HG02938 (cell line): ENCODE results near the gene GHRHR.

ENCODE experiments used
- ATAC-seq: cut with Tn5 transposase; IDR thresholded peaks from one replicate; pipeline ENCODE4 v1.9.1; 2021; ENCODE audit warnings: mild to moderate bottlenecking, moderate library complexity; ENCODE audit not compliant: unreplicated experiment

The GHRHR gene

DNA sequence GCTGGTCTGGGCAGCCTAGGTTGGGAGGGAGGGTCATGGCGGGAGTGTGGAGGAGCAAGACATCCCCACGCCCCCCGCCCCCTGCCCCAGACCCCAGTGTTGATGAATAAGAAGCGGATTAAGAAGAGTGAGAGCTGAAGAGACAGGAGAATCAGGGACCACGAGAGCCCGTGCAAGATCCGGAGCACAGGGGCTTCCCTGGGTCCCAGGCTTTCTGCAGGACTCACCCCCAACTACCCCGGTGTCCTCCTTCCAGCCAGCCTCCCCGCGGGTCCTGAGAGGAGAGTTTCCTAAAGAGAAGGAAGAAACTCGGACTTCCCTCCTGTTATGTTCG lies 20.1 kb downstream of the GHRHR start:
- no peak for ATAC-seq

DNA sequence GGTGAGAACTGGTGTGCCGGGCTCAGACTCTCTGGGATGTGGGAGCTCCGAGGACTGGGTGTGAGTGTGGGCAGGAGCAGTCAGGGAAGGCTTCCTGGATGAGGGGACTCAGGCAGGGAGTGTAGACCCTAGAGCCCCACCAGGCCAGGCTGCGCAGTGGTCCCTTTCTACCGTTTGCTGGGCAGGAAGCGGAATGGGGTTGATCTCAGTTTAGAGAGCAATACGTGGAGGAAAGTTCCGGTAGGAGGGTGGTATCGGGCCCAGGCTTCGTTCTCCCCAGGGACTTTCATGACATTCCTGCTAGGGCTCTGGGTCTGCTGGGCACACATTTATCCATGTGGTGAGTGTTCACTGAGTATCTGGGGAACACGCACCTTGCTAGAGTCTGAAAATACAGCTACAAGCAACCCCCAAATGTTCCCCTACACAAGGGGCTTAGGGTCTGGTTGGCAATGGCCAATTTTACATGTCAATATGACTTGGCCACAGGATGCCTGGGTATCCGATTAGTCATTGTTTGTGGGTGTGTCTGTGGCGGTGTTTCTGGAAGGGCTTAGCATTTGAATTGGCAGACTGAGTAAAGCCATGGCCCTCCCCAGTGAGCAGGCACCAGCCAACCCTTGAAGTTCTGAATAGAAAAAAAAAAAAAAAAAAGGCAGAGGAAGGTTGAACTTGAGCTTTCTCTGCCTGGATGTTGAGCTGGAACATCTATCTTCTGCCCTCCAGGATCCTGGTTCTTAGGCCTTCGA lies 20.8 kb downstream of the GHRHR start:
- no peak for ATAC-seq

DNA sequence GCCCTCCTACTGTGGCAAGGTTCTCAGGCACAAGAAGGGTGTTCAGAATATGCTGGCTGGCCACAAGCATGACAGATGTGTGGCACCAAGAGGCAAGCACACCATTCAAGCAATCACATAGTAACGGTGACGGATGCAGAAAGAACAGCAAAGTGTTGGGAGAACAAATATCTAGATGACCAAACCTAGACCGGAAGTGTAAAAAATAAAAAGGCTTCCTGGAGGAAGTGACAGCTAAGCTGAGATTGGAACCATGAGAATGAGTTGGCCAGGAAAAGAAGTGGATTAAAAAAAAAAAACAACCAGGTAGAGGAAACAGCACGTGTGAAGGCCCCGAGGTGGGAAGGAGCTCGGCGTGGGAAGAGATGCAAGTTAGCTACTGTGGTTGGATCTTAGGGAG lies 22.0 kb downstream of the GHRHR start:
- ATAC-seq: no peak

DNA sequence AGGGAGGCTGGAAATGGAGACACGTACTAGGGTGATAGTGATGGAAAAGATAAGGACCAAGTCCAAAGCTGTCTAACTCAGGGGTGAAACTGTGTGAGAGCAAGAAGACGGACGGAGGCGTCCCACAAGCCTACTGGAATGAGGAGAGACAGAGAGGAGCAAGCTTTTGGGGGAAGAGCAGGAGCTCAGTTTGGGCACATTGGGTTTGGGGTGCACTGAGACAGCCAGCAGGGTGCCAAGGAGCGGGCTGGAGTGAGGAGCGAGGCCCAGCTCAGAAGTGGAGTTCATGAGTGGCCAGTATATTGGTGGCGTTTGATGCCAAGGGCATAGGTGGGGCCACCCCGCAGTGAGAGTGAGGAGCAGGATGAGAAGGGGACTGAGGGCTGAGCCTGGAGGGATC lies 22.6 kb downstream of the GHRHR start:
- no peak for ATAC-seq

DNA sequence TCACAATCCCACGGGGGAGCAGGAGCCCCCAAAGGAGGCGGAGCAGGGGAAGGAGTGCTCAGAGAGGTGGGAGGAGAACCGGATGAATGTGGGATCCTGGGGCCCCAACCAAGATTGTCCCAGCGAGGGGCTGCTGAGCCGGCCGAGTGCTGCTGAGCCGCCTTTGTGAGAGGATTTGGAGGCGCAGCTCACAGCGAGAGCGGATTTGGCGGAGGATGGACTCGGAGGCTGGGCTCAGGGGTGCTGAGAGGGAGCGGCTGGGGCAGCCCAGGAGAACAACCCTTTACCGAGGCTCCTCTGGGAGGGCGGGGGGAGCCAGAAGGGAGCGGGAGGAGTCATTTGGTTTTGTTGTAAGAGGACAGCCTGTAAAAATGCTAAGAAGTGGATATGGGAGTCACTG lies 23.0 kb downstream of the GHRHR start:
- no peak for ATAC-seq

DNA sequence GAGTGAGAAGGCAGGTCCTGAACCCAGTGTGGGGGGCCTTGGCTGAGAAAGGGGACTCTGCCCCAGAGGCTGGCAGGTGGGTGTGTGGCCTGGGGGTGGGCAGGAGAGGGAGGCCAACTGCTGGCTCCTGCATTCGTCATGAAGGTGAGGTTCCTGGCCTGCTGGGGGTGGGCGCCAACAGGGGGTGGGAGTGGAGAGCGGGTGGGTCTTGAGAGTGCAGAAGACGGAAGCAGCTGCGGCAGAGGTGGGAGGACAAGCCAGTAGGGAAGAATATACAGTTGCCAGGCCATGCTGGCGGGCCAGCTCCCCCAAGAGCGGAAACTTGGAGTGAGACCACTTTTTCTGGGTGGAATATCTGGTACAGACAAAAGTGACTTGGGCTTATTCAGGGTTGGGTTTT lies 23.4 kb downstream of the GHRHR start:
- no peak for ATAC-seq

DNA sequence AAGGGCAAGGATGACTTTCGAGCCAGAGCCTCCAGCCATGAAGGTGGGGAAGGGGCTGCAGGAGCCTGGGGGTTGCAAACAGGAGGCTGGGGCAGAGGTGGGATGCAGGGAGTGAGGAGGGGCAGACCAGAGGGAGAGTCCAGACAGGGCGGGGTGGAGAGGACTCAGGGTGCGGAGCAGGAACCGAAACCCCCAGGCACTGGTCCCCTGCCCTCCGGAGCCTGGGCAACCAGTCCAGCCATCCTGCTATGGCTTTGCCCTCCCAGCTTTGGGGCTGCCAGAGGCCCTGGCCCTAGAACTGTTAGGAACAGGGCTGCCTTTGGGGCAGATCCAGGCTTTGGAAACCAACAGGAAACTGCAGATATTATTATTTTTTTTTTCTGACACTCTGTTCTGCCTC lies 24.2 kb downstream of the GHRHR start:
- no peak for ATAC-seq

DNA sequence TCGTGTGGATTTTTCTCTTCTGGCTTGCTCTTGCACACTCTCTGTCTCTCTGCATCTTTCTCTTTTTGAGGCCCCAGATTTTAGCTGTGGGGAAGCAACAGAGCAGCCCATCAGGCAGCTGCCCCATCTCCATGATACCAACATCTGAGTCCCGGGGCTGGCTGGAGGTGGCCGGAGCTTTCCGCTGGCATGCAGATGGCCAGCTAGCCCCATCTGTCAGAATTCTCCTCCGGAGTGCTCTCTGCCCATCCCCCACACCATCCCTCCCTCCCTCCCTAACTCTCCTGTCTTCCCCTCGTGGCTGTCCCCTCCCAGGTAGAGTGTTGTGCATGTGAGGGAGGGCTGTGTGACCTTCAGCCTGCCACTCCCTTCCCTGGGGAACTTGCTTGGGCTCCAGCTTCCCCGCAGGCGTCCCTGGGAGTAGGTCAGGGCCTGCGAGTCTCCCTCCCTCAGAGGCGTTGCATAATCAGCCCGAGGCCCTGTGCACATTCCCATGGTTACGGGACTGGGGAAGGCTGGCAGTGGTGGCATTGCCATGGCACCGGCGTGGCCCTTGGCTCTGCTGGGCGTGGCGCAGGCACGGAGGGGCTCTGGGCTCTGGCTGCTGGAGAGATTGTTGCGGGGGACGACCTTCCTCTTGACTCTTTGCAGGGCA lies 24.7 kb downstream of the GHRHR start:
- no peak for ATAC-seq

DNA sequence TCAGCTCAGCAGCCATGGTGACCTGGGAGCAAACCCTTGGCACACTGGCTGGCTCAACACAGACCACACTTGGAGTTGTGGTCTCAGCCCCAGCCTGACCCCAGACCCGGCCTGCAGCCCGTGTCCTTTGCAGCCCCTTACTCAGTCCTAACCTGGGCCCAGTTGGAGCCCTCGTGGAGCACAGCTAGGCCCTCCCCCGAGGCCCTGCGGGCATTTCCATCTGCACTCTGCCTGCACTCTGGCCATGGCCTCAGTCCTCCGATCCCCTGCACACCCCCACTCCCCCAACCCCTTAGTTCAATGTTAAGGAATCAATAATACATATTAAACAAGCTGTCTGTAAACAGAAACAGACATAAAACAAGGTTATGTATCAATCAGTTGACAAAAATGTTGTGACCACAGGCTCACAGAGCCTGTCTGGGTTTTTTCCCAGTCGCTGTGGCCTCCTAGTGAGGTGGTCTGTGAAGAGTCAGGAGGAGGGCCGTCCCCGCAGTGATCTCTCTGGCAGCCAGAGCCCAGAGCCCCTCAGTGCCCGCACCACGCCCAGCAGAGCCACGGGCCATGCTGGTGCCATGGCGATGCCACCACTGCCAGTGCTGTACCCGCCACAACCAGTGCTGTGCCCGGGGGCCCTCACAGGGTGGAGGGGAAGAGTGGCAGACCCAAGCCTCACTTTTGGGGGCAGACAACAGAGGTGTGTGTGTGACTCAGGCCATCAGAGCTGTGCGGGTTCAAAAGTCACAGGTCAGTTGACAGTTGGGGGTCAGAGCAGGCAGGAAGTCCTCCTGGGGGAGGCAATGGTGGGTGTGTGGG lies 25.5 kb downstream of the GHRHR start:
- ATAC-seq: no peak

DNA sequence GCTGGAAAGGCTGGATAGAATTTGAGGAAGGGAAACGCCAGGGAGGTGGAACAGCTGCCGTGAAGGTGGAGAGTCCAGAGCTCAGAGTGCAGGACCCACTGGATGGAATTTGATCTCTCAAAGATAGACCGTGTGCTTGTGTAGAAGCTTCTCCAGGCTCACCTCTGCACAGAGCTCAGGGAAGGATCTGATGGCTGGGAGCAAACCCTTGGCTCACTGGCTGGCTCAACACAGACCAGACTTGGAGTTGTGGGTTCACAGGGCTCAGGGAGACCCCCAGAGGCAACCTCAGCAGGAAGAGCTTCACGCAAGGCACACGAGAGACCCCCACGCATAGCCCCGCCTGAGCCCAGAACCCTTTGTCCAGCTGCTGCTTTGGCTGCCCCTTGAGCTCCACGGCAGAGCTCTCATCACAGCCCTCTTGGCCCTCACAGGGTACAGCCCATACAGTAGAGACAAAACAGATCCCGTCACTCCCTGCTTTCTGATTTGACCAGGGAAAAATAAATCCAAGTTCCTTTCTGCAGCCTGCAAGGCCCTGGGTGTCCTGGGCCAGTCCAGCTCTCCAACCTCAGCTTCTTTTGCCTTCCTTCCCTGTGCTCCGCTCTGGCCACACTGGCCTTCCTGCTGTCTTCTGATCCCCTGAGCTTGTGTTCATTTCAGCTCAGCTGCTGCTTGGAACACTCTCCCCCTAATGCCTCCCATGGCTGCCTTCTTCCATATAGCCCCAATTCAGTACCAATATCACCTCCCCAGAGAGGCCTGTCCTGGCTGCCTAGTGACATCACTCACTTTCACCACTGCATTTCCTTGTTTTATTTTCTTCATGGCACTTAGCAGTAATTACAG lies 26.3 kb downstream of the GHRHR start:
- no peak for ATAC-seq

DNA sequence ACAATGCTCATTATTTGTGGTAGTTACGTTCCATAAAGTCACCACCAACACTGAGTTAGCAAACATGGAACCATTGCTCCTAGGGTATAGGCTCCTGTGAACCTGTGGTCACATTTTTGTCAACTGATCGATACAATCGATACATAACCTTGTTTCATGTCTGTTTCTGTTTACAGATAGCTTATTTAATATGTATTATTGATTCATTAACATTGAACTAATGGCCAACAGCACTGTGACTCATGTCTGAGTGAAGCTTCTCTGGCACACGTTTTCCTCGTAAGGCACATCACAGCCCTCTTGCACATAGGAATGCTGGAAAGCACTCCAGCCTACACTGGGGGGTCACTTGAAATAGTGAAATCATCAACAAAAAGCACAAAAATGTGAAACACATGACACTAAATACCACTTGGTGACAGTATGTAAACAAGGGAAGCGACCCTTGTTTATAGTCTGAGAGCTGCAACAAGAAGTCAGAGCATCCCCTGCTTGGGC lies 27.0 kb downstream of the GHRHR start:
- no peak for ATAC-seq

DNA sequence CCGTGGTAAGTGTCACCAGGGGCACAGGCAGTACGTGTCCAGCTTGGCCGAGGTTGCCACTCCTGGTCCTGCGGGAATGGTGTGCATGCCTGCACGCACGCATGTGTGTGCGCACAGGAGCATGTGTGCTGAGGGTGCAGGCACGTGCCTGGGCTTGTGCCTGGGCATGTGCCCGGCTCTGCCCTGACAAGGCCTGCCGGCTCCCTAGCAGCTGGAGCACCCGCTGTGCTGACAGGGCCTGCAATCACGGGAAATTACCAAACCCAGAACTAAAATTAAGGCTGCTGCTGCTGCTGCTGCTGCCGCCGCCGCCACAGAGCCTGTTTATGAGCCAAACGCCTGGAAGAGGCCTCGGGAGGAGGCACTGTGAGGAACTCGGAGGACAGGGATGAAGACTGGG lies 28.7 kb downstream of the GHRHR start:
- no peak for ATAC-seq

DNA sequence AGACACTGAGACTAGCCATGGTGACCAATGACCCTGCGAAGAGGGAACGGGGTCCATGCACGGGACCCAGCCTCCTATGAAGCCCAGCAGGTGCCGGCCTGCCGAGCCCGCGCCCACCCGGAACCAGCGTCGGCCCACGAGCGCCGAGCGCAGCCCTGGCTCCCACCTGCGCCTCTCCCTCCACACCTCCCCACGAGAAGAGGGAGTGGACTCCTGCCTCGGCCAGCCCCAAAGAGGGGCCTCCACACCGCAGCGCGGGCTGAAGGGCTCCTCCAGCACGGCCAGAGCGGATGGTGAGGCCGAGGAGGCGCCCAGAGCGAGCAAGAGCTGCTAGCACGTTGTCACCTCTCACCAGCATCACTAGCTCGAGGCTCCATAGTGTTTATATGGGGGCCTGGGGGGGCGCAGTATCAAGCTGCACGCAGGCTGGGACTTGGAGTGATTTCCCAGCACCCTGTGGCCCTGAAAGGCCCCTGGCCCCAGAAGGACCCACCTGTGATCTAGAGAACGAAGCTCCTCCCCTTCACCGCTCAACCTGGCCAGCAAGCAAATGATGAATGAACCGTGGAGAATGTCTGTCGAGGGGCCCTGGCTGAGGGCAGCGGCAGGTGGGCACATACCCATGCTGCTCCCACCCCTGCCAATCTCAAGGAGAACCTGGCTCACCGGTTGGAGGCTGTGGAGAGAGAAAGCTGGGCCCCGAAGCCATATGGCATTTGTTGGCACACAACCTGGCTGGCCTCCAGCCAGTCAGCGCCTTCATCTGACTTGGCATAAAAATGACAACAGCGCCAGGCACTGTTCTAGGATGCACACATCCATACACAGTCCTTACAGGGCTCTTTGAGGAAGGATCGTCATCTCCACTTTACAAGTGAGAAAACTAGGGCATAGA lies 30.7 kb downstream of the GHRHR start:
- ATAC-seq: no peak

DNA sequence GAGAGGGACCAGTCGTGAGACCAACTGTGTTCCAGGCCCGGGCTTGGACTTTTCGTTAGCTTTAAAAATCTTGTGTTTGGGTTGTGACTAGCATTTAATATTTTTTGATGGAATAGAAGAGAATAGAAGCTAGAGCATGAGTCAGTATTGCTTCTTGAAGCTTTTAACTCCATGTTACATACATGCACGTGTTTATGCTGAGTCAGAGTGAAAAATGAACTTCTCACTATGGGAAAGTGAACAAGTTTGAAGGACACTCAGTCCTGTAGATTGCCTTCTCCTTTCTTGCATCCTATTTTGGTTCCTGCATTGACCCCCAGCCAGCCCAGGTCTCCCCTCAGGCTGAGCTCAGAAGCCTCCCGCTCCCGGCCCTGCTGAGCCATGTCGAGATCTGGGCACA lies 31.8 kb downstream of the GHRHR start:
- no peak for ATAC-seq

DNA sequence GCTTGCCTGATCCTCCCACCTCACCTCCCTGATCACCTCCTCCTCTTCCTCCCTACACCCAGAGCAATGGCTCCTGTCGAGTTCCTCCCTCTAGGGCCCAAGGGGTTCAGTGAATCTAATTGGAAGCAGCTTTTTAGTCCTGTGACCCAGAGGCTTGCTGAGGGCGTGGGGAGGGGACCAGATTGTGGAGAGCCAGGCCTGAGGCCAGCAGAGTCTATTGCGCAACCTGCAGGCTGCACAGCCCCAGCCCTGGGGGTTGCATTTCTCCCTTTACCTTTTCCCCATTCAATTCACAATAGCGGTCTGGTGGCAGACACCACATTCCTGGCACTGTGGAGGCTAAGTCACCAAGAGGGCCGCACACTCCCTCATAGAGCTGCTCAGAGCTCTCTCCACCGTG lies 32.5 kb downstream of the GHRHR start:
- ATAC-seq: no peak

DNA sequence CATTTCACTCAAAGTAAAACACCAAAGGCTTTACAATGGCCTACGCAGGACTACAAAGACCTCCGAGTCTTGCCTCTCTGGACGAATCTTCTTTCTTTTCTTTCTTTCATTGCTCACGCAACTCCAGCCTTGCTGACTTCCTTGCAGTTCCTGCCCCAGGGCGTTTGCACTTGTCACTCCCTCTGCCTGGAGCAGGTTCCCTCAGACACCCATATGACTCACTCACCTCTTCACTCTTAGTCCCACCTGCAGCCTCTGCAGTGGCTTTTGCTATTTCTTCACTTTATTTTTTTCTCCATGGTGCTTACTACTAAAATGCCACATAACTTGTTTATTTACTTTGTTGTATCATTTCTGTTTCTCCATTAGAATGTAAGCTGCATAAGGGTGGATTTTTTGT lies 33.1 kb downstream of the GHRHR start:
- ATAC-seq: no peak

DNA sequence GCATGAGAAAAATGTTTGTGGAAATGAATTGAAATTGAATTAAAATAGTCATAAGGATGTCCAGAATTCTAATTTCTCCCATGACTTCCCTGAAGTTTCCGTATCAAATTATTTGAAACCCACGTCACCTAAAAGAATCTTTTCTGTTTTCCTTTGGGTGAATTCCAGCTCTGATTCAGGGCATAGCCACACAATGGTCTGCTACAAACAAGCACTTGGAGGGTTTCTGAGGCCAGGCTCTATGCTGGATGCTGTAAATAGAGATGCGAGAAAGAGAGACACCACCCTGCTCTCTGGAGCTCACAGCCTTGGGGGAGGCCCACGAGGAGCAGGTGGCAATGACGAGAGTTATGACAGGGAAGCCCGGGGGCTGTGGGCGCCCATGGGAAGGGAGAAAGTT lies 33.6 kb downstream of the GHRHR start:
- ATAC-seq: no peak

DNA sequence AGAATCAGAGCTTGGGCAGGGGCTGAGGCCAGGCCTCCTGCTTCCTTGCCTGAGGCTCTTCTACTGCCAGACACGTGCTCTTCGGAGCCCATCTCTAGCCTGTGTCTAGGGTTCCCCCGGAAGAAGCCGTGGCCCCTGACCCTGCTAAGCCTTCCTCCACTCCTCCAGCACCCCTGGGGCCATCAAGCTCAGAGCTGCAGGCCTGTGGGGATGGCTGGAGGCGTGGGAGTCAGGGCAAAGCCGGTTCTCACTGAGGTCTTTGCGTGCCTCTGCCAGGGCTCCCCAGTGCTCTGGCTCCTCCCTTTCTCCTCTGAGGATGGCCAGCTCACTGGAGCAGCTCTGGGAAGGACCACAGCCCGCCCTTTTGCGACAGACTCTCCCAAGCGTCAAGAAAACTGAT lies 34.4 kb downstream of the GHRHR start:
- no peak for ATAC-seq

DNA sequence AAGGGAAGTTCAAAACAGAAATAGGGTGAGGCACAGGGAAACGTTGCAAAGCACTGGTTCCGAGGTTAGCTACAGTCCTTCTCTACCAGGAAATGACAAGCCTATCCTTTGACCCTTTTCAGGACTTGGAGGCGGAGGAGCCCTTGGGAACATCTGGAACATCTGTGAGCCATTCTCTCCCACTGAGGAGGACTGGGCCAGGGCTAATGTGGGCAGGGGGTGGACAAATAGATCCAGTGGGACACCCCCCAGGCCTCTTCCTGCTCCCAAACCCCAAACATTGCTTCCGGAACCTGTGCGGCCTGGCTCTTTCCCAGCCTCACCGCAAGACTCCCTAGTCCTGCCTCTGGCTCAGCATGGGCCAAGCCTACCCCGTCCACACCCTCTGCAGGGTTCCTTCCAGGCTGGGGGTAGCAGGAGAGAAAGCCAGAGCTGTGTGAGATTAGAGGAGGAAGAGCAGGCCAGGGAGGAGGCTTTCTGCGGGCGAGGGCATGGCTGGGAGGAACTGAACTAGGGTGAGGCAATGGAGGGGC lies 36.5 kb downstream of the GHRHR start:
- ATAC-seq: no peak

DNA sequence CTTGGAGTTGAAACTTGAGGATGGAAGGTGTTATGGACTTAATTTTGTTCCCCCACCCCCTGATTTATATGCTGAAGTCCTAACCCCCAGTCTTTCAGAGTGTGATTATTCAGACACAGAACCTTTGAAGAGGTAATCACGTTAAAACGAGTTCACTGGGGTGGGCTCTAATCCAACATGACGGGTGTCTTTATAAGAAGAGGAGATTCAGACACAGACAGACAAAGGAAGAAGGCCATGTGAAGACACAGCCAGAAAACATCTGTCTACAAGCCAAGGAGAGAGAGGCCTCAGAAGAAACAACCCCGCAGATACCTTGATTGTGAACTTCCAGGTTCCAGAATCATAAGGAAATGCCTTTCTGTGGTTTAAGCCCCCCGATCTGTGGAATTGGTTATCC lies 37.0 kb downstream of the GHRHR start:
- no peak for ATAC-seq
